Testis (tissue), 2 donors: ENCODE measurements around the gene HRNR.

ENCODE experiments used
- CTCF ChIP-seq, 3 experiments: fragments of 450-650 bp in 2 of 3; fragments of 200-600 bp in 1 of 3; sonication (generic) in 1 of 3; IDR thresholded peaks; one replicate each; pipeline ENCODE4 v1.5.1; 2016 to 2019; ENCODE audit warnings: antibody characterized with exemption in 3 of 3, mild to moderate bottlenecking in 2 of 3, moderate library complexity in 1 of 3
- POLR2A ChIP-seq: fragments of 450-650 bp; IDR thresholded peaks from one replicate; pipeline ENCODE4 v1.6.1; 2017; ENCODE audit warnings: antibody characterized with exemption, mild to moderate bottlenecking, moderate library complexity

GRCh38 chr1:152165286-152166077 is 58.5 kb downstream of the HRNR start:
- TF ChIP-seq POLR2A (no peak), CTCF (IDR thresholded peaks at IDR 0.05) (no peak)
